Measurements from ENCODE around the gene SUDS3. TPM values are rescaled to one million over a fixed set of nuclear protein-coding genes. Genes with fewer than 3 reads are reported as not detected.

Gene SUDS3
- total RNA-seq, 1 experiment from 2014 or later: 42.8 TPM

DNA sequence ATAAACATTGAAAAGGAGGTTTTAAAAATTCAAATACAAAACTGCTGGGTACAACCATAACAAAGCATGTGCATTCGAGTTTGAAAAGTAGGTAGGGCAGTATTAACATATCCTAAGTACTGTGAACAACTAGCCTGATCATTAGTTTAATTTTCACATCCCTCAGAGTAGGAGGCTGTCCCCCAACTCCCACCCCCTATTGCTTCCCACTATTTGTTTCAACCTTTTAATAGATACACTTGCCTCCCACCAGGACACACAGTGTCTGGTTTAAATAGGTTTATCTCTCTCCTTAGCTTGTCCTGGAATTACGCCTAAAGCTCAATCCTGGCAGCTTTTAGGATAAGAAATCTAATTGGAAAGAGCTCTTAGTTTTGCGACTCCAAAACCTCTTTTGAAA lies 5.8 kb upstream of the SUDS3 start:
- no peaks in the 10 kb centered on the region for H3K27me3 Mint-ChIP-seq (ENCODE audit: insufficient read depth, unreplicated experiment)
- CTCF ChIA-PET: interaction anchor here (1.0 to 1.1 kb wide), 2 partner anchors 120 to 205 kb away, joined by 3 to 4 read pairs; no protein-coding TSS in a partner anchor
- H3K9me3 ChIP-seq: no peaks in the 10 kb centered on the region
- no peaks in the 10 kb centered on the region for H3K27me3 ChIP-seq (replicated peaks; ENCODE audit: control insufficient read depth, insufficient read depth, low read length)
- H3K4me3 ChIP-seq (ENCODE audit: low read depth, low read length): peak overlapping the region; percentile 74
- POLR2A ChIA-PET: interaction anchor here (0.5 kb wide), 1 partner anchor 135 kb away, joined by 7 read pairs; no protein-coding TSS in a partner anchor
- H3K36me3 Mint-ChIP-seq (ENCODE audit: insufficient read depth, unreplicated experiment): no peaks in the 10 kb centered on the region
- H3K4me1 Mint-ChIP-seq (ENCODE audit: low read depth, unreplicated experiment): no peaks in the 10 kb centered on the region
- no TSS peak for BruUV-seq (replicated peaks)
- H3K36me3 ChIP-seq (ENCODE audit: control insufficient read depth, insufficient read depth, low read length): no peaks in the 10 kb centered on the region
- no peak overlapping the region for H3K27ac Mint-ChIP-seq (ENCODE audit: unreplicated experiment)
- H3K9me3 Mint-ChIP-seq (ENCODE audit: unreplicated experiment): no peaks in the 10 kb centered on the region
- peak overlapping the region; percentile 93 for H3K4me3 Mint-ChIP-seq (ENCODE audit: unreplicated experiment)
- H3K4me1 ChIP-seq: peaks cover 7% of the 10 kb centered on the region; the same call in 1 of the 2 replicates
- no peak for DNase-seq
- TF ChIP-seq, protein P1, sequence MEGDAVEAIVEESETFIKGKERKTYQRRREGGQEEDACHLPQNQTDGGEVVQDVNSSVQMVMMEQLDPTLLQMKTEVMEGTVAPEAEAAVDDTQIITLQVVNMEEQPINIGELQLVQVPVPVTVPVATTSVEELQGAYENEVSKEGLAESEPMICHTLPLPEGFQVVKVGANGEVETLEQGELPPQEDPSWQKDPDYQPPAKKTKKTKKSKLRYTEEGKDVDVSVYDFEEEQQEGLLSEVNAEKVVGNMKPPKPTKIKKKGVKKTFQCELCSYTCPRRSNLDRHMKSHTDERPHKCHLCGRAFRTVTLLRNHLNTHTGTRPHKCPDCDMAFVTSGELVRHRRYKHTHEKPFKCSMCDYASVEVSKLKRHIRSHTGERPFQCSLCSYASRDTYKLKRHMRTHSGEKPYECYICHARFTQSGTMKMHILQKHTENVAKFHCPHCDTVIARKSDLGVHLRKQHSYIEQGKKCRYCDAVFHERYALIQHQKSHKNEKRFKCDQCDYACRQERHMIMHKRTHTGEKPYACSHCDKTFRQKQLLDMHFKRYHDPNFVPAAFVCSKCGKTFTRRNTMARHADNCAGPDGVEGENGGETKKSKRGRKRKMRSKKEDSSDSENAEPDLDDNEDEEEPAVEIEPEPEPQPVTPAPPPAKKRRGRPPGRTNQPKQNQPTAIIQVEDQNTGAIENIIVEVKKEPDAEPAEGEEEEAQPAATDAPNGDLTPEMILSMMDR (IDR thresholded peaks at IDR 0.05; ENCODE audit: insufficient read depth in 1 of 2, low read depth in 1 of 2, low read length in 1 of 2, severe bottlenecking in 1 of 2, unreplicated experiment in 1 of 2): no peak
- intact Hi-C loops (cut with micrococcal nuclease; ENCODE audit: unreplicated experiment): no loop called here

DNA sequence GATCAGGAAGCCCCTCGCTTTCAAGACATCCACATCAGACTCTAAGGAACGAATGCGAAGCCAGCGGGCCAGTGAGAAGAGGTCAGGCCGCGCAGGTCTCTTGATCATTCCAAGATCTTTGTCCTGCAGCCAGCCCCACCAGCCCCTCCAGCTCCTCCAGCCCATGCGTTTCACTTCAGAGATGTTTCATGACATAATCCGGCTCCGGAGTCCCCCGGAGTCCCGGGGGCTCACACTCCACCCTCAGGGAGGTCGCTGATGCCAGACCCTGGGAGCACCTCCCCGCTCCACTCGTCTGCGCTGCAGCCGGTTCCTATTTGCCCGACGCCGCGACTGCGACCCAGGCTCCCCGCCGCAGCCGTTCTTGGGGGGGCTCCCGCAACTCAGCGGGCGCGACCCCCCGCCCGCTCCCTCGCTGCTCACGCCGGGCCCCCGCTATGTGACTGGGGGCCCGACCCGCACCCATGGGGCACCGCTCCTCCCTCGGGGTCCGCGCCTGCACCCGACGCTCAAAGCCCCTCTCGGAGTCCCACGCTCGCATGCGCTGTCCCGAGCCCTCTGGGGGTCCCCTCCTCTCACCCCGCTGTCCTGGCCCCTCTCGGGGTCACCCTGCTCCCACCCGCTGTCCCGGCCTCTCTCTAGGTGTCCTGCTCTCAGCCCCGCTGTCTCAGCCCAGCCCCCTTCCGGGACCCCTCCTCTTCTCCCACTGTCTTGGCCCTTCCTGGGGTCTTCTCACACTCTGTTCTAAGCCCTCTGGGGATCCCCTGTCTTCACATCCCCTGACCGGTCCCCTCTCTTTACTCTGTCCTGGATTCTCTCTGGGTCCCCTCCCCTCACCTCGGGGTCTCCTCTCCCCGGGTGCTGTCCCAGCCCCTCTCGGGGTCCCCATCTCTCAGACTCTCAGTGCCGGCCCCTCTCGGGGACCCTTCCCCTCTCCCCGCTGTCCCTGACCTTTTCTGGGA lies 4.8 kb upstream of the SUDS3 start:
- H3K36me3 ChIP-seq (ENCODE audit: control insufficient read depth, insufficient read depth, low read length): no peaks in the 10 kb centered on the region
- CTCF ChIA-PET: interaction anchor here (1.0 to 1.1 kb wide), 2 partner anchors 121 to 206 kb away, joined by 3 to 4 read pairs; no protein-coding TSS in a partner anchor
- peak overlapping the region; percentile 74 for H3K4me3 ChIP-seq (ENCODE audit: low read depth, low read length)
- POLR2A ChIA-PET: no interaction called here
- H3K4me1 ChIP-seq: peaks cover 7% of the 10 kb centered on the region; the same call in 1 of the 2 replicates
- no peaks in the 10 kb centered on the region for H3K9me3 Mint-ChIP-seq (ENCODE audit: unreplicated experiment)
- TF ChIP-seq, protein P1 (IDR thresholded peaks at IDR 0.05; ENCODE audit: insufficient read depth in 1 of 2, low read depth in 1 of 2, low read length in 1 of 2, severe bottlenecking in 1 of 2, unreplicated experiment in 1 of 2): no peak
- peak overlapping the region; percentile 93 for H3K4me3 Mint-ChIP-seq (ENCODE audit: unreplicated experiment)
- H3K27ac Mint-ChIP-seq (ENCODE audit: unreplicated experiment): peak overlapping the region; percentile 86
- no peaks in the 10 kb centered on the region for H3K9me3 ChIP-seq
- BruUV-seq (replicated peaks): no TSS peak
- peak; percentile 26 to 33 for DNase-seq
- peaks cover 6% of the 10 kb centered on the region for H3K36me3 Mint-ChIP-seq (ENCODE audit: insufficient read depth, unreplicated experiment)
- no peaks in the 10 kb centered on the region for H3K27me3 ChIP-seq (replicated peaks; ENCODE audit: control insufficient read depth, insufficient read depth, low read length)
- intact Hi-C loops (cut with micrococcal nuclease; ENCODE audit: unreplicated experiment): loop anchor here (2.0 kb wide), 1 partner anchor 309 kb away; no protein-coding TSS in a partner anchor
- H3K27me3 Mint-ChIP-seq (ENCODE audit: insufficient read depth, unreplicated experiment): no peaks in the 10 kb centered on the region
- H3K4me1 Mint-ChIP-seq (ENCODE audit: low read depth, unreplicated experiment): no peaks in the 10 kb centered on the region
